ENCODE data around the gene KSR1. TPM values are rescaled to one million over a fixed set of nuclear protein-coding genes. Genes with fewer than 3 reads are reported as not detected.

Gene KSR1
- total RNA-seq, 2 donors from 2014 or later = 33.7 to 46.3 TPM

DNA sequence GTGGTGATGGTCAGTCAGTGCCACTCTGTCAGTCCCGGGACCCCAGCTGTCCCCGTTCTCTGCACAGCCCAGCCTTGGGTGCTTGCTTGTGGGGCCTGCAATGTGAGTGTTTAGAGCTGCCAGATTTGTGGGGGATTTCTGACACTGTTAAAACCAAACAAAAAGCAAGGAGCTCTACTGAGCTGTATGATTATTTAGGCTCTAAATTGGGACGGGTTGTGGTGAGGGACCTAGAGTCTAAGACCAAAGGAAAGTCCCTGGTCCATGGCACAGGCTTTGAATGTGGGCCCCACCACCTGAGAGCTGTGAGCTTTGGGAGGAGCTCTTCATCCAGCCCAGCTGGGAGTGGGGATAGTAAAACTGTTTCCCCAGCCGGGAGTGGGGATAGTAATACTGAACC is 63.3 kb downstream of the KSR1 start:
- H3K27me3 Mint-ChIP-seq (ENCODE audit: insufficient read depth) = peaks cover 4% of the 10 kb centered on the region
- H3K9me3 Mint-ChIP-seq = no peaks in the 10 kb centered on the region
- H3K4me1 Mint-ChIP-seq = peaks cover 62% of the 10 kb centered on the region
- no peak for DNase-seq
- H3K27ac ChIP-seq (ENCODE audit: low read depth, low read length) = no peak overlapping the region
- TF ChIP-seq CTCF (conservative IDR thresholded peaks at IDR 0.05) = no peak
- H3K4me3 Mint-ChIP-seq = no peak overlapping the region
- 90 to 91% methylated on average over 3 to 4 of the region's 4 CpGs for WGBS, 2 experiments (ENCODE audit: insufficient coverage in 1 of 2, insufficient read length in 1 of 2)
- H3K9ac ChIP-seq (ENCODE audit: extremely low read depth, low read length, poor library complexity, severe bottlenecking) = no peak overlapping the region
- H3K9me3 ChIP-seq (ENCODE audit: control insufficient read depth, low read length) = no peaks in the 10 kb centered on the region
- H3K36me3 Mint-ChIP-seq (ENCODE audit: low read depth) = no peaks in the 10 kb centered on the region
- no peak overlapping the region for H3K4me3 ChIP-seq (ENCODE audit: low read length)
- peaks cover 15% of the 10 kb centered on the region for H3K4me1 ChIP-seq (ENCODE audit: control insufficient read depth, insufficient read depth, low read length)
- H3K27me3 ChIP-seq (ENCODE audit: control insufficient read depth, insufficient read depth, low read length, poor library complexity, severe bottlenecking) = no peaks in the 10 kb centered on the region
- no peaks in the 10 kb centered on the region for H3K36me3 ChIP-seq (ENCODE audit: control insufficient read depth, insufficient read depth, low read length)
- H3K27ac Mint-ChIP-seq = peak overlapping the region; percentile 67

GRCh38 chr17:27520491-27521185 is 64.4 kb downstream of the KSR1 start:
- peaks cover 4% of the 10 kb centered on the region for H3K27me3 Mint-ChIP-seq (ENCODE audit: insufficient read depth)
- peak; percentile 54 for DNase-seq
- peaks cover 64% of the 10 kb centered on the region for H3K4me1 Mint-ChIP-seq
- Histone ChIP-seq H3K36me3 (ENCODE audit: control insufficient read depth, insufficient read depth, low read length) (no peaks in the 10 kb centered on the region), H3K27ac (ENCODE audit: low read depth, low read length) (peak overlapping the region; percentile 74), H3K4me1 (ENCODE audit: control insufficient read depth, insufficient read depth, low read length) (peaks cover 14% of the 10 kb centered on the region), H3K27me3 (ENCODE audit: control insufficient read depth, insufficient read depth, low read length, poor library complexity, severe bottlenecking) (no peaks in the 10 kb centered on the region), H3K9ac (ENCODE audit: extremely low read depth, low read length, poor library complexity, severe bottlenecking) (no peak overlapping the region), H3K4me3 (ENCODE audit: low read length) (no peak overlapping the region), H3K9me3 (ENCODE audit: control insufficient read depth, low read length) (no peaks in the 10 kb centered on the region)
- TF ChIP-seq CTCF (conservative IDR thresholded peaks at IDR 0.05) = no peak
- WGBS, 2 experiments (ENCODE audit: insufficient coverage in 1 of 2, insufficient read length in 1 of 2) = 76 to 82% methylated on average over 9 to 16 of the region's 16 CpGs
- H3K27ac Mint-ChIP-seq = no peak overlapping the region
- no peaks in the 10 kb centered on the region for H3K36me3 Mint-ChIP-seq (ENCODE audit: low read depth)
- no peak overlapping the region for H3K4me3 Mint-ChIP-seq
- no peaks in the 10 kb centered on the region for H3K9me3 Mint-ChIP-seq

DNA sequence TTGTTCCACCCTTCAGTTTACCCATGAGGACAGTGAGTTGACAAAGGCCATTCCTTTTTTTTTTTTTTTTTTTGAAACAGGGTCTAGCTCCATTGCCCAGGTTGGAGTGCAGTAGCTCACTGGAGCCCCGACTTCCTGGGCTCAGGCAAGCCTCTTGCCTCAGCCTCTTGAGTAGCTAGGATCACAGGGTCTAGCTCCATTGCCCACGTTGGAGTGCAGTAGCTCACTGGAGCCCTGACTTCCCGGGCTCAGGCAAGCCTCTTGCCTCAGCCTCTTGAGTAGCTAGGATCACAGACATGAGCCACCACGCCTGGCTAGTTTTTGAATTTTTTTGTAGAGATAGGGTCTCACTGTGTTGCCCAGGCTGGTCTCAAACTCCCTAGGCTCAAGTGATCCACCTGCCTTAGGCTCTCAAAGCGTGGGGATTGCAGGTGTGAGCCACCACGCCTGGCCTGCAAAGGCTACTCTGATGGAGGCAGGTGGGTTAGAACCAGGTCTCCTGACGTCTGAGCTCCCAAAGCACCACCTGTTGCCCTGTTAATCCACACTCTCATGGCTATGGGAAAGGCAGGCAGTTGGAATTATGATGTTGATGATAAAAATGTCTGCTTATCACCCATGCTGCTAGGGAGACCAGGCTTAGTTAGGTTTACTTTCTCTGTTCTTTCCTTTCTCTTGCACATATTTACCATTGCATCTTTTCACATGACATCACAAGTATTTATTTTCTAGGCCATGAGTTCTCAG is 65.2 kb downstream of the KSR1 start:
- Histone ChIP-seq H3K4me1 (ENCODE audit: control insufficient read depth, insufficient read depth, low read length) (peaks cover 11% of the 10 kb centered on the region), H3K9me3 (ENCODE audit: control insufficient read depth, low read length) (no peaks in the 10 kb centered on the region), H3K9ac (ENCODE audit: extremely low read depth, low read length, poor library complexity, severe bottlenecking) (no peak overlapping the region), H3K4me3 (ENCODE audit: low read length) (no peak overlapping the region), H3K36me3 (ENCODE audit: control insufficient read depth, insufficient read depth, low read length) (no peaks in the 10 kb centered on the region), H3K27ac (ENCODE audit: low read depth, low read length) (no peak overlapping the region), H3K27me3 (ENCODE audit: control insufficient read depth, insufficient read depth, low read length, poor library complexity, severe bottlenecking) (no peaks in the 10 kb centered on the region)
- peaks cover 63% of the 10 kb centered on the region for H3K4me1 Mint-ChIP-seq
- peaks cover 4% of the 10 kb centered on the region for H3K27me3 Mint-ChIP-seq (ENCODE audit: insufficient read depth)
- no peak overlapping the region for H3K27ac Mint-ChIP-seq
- H3K4me3 Mint-ChIP-seq = no peak overlapping the region
- no peaks in the 10 kb centered on the region for H3K36me3 Mint-ChIP-seq (ENCODE audit: low read depth)
- no peak for DNase-seq
- 89 to 93% methylated on average over 5 to 7 of the region's 7 CpGs for WGBS, 2 experiments (ENCODE audit: insufficient coverage in 1 of 2, insufficient read length in 1 of 2)
- H3K9me3 Mint-ChIP-seq = no peaks in the 10 kb centered on the region
- TF ChIP-seq CTCF (conservative IDR thresholded peaks at IDR 0.05) = no peak
